DND-41 (cell line): ENCODE measurements around the gene PPP1R36.
A peak's percentile ranks its signal among the peaks of the same experiment; 100 is the strongest.

Experiments used
- ATAC-seq: fragments of 200-7000 bp; cut with Tn5 transposase; 3 replicates; pipeline ENCODE4 v1.9.1; 2021; ENCODE audit warnings: low read depth; ENCODE audit not compliant: insufficient read depth
- DNase-seq: peaks from one replicate; pipeline ENCODE4 v3.0.0-alpha.2; 2020
- H2AFZ ChIP-seq: 2 replicates; pipeline ENCODE4 v1.6.0; 2012; ENCODE audit warnings: low read depth, low read length
- H3K27ac ChIP-seq: 2 replicates; pipeline ENCODE4 v1.5.1; 2012; ENCODE audit warnings: low read length, inconsistent platforms
- H3K27me3 ChIP-seq: fragments of 200-600 bp; sonication (generic); 2 replicates; pipeline ENCODE4 v1.6.0; 2012; ENCODE audit warnings: low read length, mild to moderate bottlenecking, inconsistent platforms; ENCODE audit not compliant: insufficient read depth, poor library complexity
- H3K36me3 ChIP-seq: 2 replicates; pipeline ENCODE4 v1.5.1; 2012; ENCODE audit warnings: low read length, inconsistent platforms; ENCODE audit not compliant: insufficient read depth
- H3K4me1 ChIP-seq: 2 replicates; pipeline ENCODE4 v1.5.1; 2012; ENCODE audit warnings: mild to moderate bottlenecking, low read length; ENCODE audit not compliant: insufficient read depth
- H3K4me2 ChIP-seq: 2 replicates; pipeline ENCODE4 v1.6.0; 2012; ENCODE audit warnings: mild to moderate bottlenecking, moderate library complexity, low read length, inconsistent platforms; ENCODE audit not compliant: insufficient read depth
- H3K4me3 ChIP-seq, 2 experiments: fragments of 200-600 bp in 1 of 2; shearing (Covaris generic) in 1 of 2; 2 replicates each; pipeline ENCODE4 v1.5.1; 2012 to 2016; ENCODE audit warnings: inconsistent platforms in 2 of 2, low read length in 2 of 2, mild to moderate bottlenecking in 2 of 2, low read depth in 1 of 2, moderate library complexity in 1 of 2
- H3K79me2 ChIP-seq: 2 replicates; pipeline ENCODE4 v1.6.0; 2012; ENCODE audit warnings: low read length, inconsistent platforms; ENCODE audit not compliant: insufficient read depth
- H3K9ac ChIP-seq: 2 replicates; pipeline ENCODE4 v1.6.0; 2012; ENCODE audit warnings: low read depth, mild to moderate bottlenecking, inconsistent platforms, low read length, moderate library complexity
- H3K9me3 ChIP-seq: 2 replicates; pipeline ENCODE4 v1.5.1; 2012; ENCODE audit warnings: low read length, moderate library complexity, mild to moderate bottlenecking, inconsistent platforms; ENCODE audit not compliant: insufficient read depth, severe bottlenecking
- H4K20me1 ChIP-seq: 2 replicates; pipeline ENCODE4 v1.6.0; 2012; ENCODE audit warnings: low read length; ENCODE audit not compliant: insufficient read depth
- CTCF ChIP-seq: IDR thresholded peaks from 2 replicates; pipeline ENCODE4 v1.5.1; 2012; ENCODE audit warnings: borderline replicate concordance, low read length, moderate library complexity, mild to moderate bottlenecking; ENCODE audit not compliant: poor library complexity, severe bottlenecking; ENCODE audit errors: extremely low read depth
- EZH2 ChIP-seq: IDR thresholded peaks from 3 replicates; pipeline ENCODE4 v1.6.1; 2012; ENCODE audit warnings: borderline replicate concordance, low read depth, mild to moderate bottlenecking, moderate library complexity, low read length, inconsistent platforms; ENCODE audit not compliant: severe bottlenecking

The PPP1R36 gene

GRCh38 chr14:64502456-64502855 lies 47.3 kb upstream of the PPP1R36 start:
- Histone ChIP-seq H2AFZ (0 out of 2 replicates have a peak overlapping the region, but pooled peaks have one; percentile 70), H3K9me3 (no peaks in the 10 kb centered on the region), H3K79me2 (peaks cover 92% of the 10 kb centered on the region), H4K20me1 (peaks cover 24% of the 10 kb centered on the region), H3K36me3 (peaks cover 15% of the 10 kb centered on the region), H3K27me3 (no peaks in the 10 kb centered on the region), H3K4me2 (peak overlapping the region; percentile 81), H3K4me3 (peak overlapping the region; percentile 58 to 65; a peak in 3 of 4 replicates), H3K9ac (peak overlapping the region; percentile 98), H3K27ac (peak overlapping the region; percentile 97), H3K4me1 (peaks cover 59% of the 10 kb centered on the region)
- TF ChIP-seq CTCF = no peak
- TF ChIP-seq EZH2 = no peak
- no peak for ATAC-seq
- no peak for DNase-seq

- Histone ChIP-seq H3K9me3 (no peaks in the 10 kb centered on the region), H3K79me2 (peaks cover 92% of the 10 kb centered on the region), H2AFZ (peak overlapping the region; percentile 70), H3K27ac (peak overlapping the region; percentile 97), H3K27me3 (no peaks in the 10 kb centered on the region), H3K36me3 (peaks cover 11% of the 10 kb centered on the region), H3K4me3 (peak overlapping the region; percentile 58 to 65), H4K20me1 (peaks cover 29% of the 10 kb centered on the region), H3K4me2 (peak overlapping the region; percentile 81), H3K4me1 (peaks cover 64% of the 10 kb centered on the region), H3K9ac (peak overlapping the region; percentile 98)
- TF ChIP-seq EZH2 (no peak), CTCF (no peak)
- peak; percentile 11; the same call in 2 of the 3 replicates for ATAC-seq
- peak; percentile 33 for DNase-seq
These were observed 46.8 kb upstream of the PPP1R36 start for GRCh38 chr14:64502887-64503433.

- Histone ChIP-seq H3K27me3 (no peaks in the 10 kb centered on the region), H3K36me3 (peaks cover 9% of the 10 kb centered on the region), H2AFZ (peak within 1 kb of the TSS; percentile 76), H3K9me3 (no peaks in the 10 kb centered on the region), H3K4me1 (peaks cover 69% of the 10 kb centered on the region), H3K27ac (peak within 1 kb of the TSS; percentile 97), H3K4me2 (peak within 1 kb of the TSS; percentile 81), H4K20me1 (peaks cover 34% of the 10 kb centered on the region), H3K9ac (peak within 1 kb of the TSS; percentile 98), H3K4me3 (peak within 1 kb of the TSS; percentile 58 to 65), H3K79me2 (peaks cover 95% of the 10 kb centered on the region)
- ATAC-seq (peak; percentile 71), DNase-seq (peak; percentile 94)
- TF ChIP-seq EZH2 (no peak), CTCF (no peak)
These were observed 46.1 kb upstream of the PPP1R36 start, which contains the start of gene ZBTB25 for GRCh38 chr14:64503434-64504309. Gene ZBTB25, minus strand, starts transcription at chr14:64503838. Its CDS starts 13,305 bp downstream, at chr14:64490533.
